HTR-8/SVneo (cell line): ENCODE results near the gene ANKLE1.

Source experiments
- DNase-seq: peaks from one replicate; pipeline ENCODE4 v3.0.0; 2011; ENCODE audit warnings: low spot score, mixed read lengths; ENCODE audit not compliant: insufficient read length
- FAIRE-seq: peaks from 2 replicates; lab custom pipeline; 2011; peaks lifted over from hg19 to GRCh38; lab: Jason Lieb, UNC

ANKLE1 gene

GRCh38 chr19:17281391-17282304, at the start of gene ANKLE1:
TSS of gene ANKLE1 (plus strand) at chr19:17281901. CDS start at chr19:17281921, 20 bp downstream.
- FAIRE-seq (no peak), DNase-seq (no peak)

- DNase-seq (no peak), FAIRE-seq (no peak)
Observed at GRCh38 chr19:17232258-17232657, 49.4 kb upstream of the ANKLE1 start.

- peak; percentile 77 for DNase-seq
- no peak for FAIRE-seq
Observed at GRCh38 chr19:17234911-17235299, 46.8 kb upstream of the ANKLE1 start.

- DNase-seq (no peak), FAIRE-seq (peak; percentile 92)
Observed at GRCh38 chr19:17235300-17235970, 46.3 kb upstream of the ANKLE1 start.

- peak; percentile 77 for DNase-seq
- FAIRE-seq: no peak
Observed at GRCh38 chr19:17235971-17236777, 45.5 kb upstream of the ANKLE1 start.

GRCh38 chr19:17236811-17237543, 44.7 kb upstream of the ANKLE1 start:
- no peak for FAIRE-seq
- no peak for DNase-seq

- no peak for DNase-seq
- FAIRE-seq: no peak
Observed at GRCh38 chr19:17237747-17238706, 43.7 kb upstream of the ANKLE1 start.

- FAIRE-seq (no peak), DNase-seq (no peak)
Observed at GRCh38 chr19:17240062-17240752, 41.5 kb upstream of the ANKLE1 start.

- FAIRE-seq (no peak), DNase-seq (no peak)
Observed at GRCh38 chr19:17240826-17241399, 40.8 kb upstream of the ANKLE1 start.

GRCh38 chr19:17242431-17243208, 39.1 kb upstream of the ANKLE1 start:
- DNase-seq: no peak
- FAIRE-seq: no peak

- FAIRE-seq: no peak
Observed at GRCh38 chr19:17243211-17243829, 38.4 kb upstream of the ANKLE1 start.

GRCh38 chr19:17243830-17244617, 37.7 kb upstream of the ANKLE1 start:
- no peak for FAIRE-seq
- no peak for DNase-seq

More at GRCh38 chr19:17243211-17243829, 38.4 kb upstream of the ANKLE1 start:
- no peak for DNase-seq

GRCh38 chr19:17244618-17245534, 36.8 kb upstream of the ANKLE1 start:
- peak; percentile 16 for FAIRE-seq
- DNase-seq: no peak

GRCh38 chr19:17245535-17245984, 36.1 kb upstream of the ANKLE1 start, which contains the start of gene NR2F6:
TSS of gene NR2F6 (minus strand) at chr19:17245919. CDS start at chr19:17245220, 699 bp downstream.
- no peak for DNase-seq
- FAIRE-seq: no peak
